Caco-2 (cell line): ENCODE results near the gene GABRB3. TPM values are rescaled to one million over a fixed set of nuclear protein-coding genes. Genes with fewer than 3 reads are reported as not detected.

ENCODE experiments used
- BruUV-seq: library from RNA; stranded (reverse); fragments of 400-500 nt; replicated peaks from 2 replicates; lab custom pipeline; 2021; lab: Mats Ljungman, UMichigan
- CTCF ChIA-PET: fragments of 300-600 bp; sonication (Branson Sonifier 250); formaldehyde crosslinking; loops from one replicate; lab custom pipeline; 2022; ENCODE audit warnings: antibody characterized with exemption; lab: Charles Lee
- POLR2A ChIA-PET: fragments of 300-600 bp; sonication (Branson Sonifier 250); formaldehyde crosslinking; loops from one replicate; lab custom pipeline; 2022; ENCODE audit warnings: antibody characterized with exemption; lab: Charles Lee
- DNase-seq, 2 experiments: peaks; one replicate each; pipeline versions ENCODE4 v3.0.0 to v3.0.0-alpha.2; 2020 to 2022
- H3K27me3 ChIP-seq: replicated peaks from 2 replicates; pipeline ENCODE4 v1.6.0; 2011; ENCODE audit warnings: low read length; ENCODE audit not compliant: control insufficient read depth, insufficient read depth
- H3K36me3 ChIP-seq: 2 replicates; pipeline ENCODE4 v1.5.1; 2011; ENCODE audit warnings: low read length; ENCODE audit not compliant: control insufficient read depth, insufficient read depth
- H3K4me1 ChIP-seq: fragments of 250-450 bp; sonication (Bioruptor Pico); 2 replicates; pipeline ENCODE4 v1.5.1; 2020; ENCODE audit warnings: mild to moderate bottlenecking
- H3K4me3 ChIP-seq: 2 replicates; pipeline ENCODE4 v1.5.1; 2011; ENCODE audit warnings: low read depth, mild to moderate bottlenecking, control low read depth, low read length
- H3K9me3 ChIP-seq: fragments of 250-450 bp; sonication (Bioruptor Pico); 2 replicates; pipeline ENCODE4 v1.5.1; 2020; ENCODE audit warnings: mild to moderate bottlenecking, moderate library complexity
- H3K27ac Mint-ChIP-seq: one replicate; pipeline ENCODE4 v1.8.0; 2022; ENCODE audit warnings: mixed read lengths; ENCODE audit not compliant: unreplicated experiment
- H3K27me3 Mint-ChIP-seq: one replicate; pipeline ENCODE4 v1.8.0; 2022; ENCODE audit warnings: mixed read lengths; ENCODE audit not compliant: insufficient read depth, unreplicated experiment
- H3K36me3 Mint-ChIP-seq: one replicate; pipeline ENCODE4 v1.8.0; 2022; ENCODE audit warnings: mild to moderate bottlenecking, mixed read lengths; ENCODE audit not compliant: insufficient read depth, unreplicated experiment
- H3K4me1 Mint-ChIP-seq: one replicate; pipeline ENCODE4 v1.8.0; 2022; ENCODE audit warnings: low read depth, mixed read lengths; ENCODE audit not compliant: unreplicated experiment
- H3K4me3 Mint-ChIP-seq: one replicate; pipeline ENCODE4 v1.8.0; 2022; ENCODE audit warnings: mild to moderate bottlenecking, moderate library complexity, mixed read lengths; ENCODE audit not compliant: unreplicated experiment
- H3K9me3 Mint-ChIP-seq: one replicate; pipeline ENCODE4 v1.8.0; 2022; ENCODE audit warnings: mixed read lengths; ENCODE audit not compliant: unreplicated experiment
- CTCF ChIP-seq, 2 experiments: fragments of 200-600 bp in 1 of 2; IDR thresholded peaks; 1 replicate in 1 of 2; 2 replicates in 1 of 2; pipeline versions ENCODE4 v1.5.1 to v1.8.0; 2011 to 2022; ENCODE audit warnings: antibody characterized with exemption in 1 of 2, control low read depth in 1 of 2, inconsistent platforms in 1 of 2, low read depth in 1 of 2, low read length in 1 of 2, mild to moderate bottlenecking in 1 of 2, moderate library complexity in 1 of 2; ENCODE audit not compliant: insufficient read depth in 1 of 2, severe bottlenecking in 1 of 2, unreplicated experiment in 1 of 2
- intact Hi-C: fragments of 100-400 bp; cut with micrococcal nuclease; formaldehyde crosslinking; loops from one replicate; pipeline ENCODE4 v1.10.0; 2022; ENCODE audit not compliant: unreplicated experiment
- total RNA-seq: library from RNA; stranded (reverse); gene quantifications from 2 replicates; pipeline ENCODE4 v1.2.3, GENCODE V29; 2022

The GABRB3 gene
- total RNA-seq, 1 experiment from 2014 or later = not detected

GRCh38 chr15:26804063-26804804 lies 31.4 kb upstream of the GABRB3 start:
- no peak for DNase-seq
- no peaks in the 10 kb centered on the region for H3K27me3 ChIP-seq
- no peaks in the 10 kb centered on the region for H3K4me1 Mint-ChIP-seq
- H3K27me3 Mint-ChIP-seq = peaks cover 5% of the 10 kb centered on the region
- H3K9me3 Mint-ChIP-seq = peaks cover 11% of the 10 kb centered on the region
- H3K36me3 Mint-ChIP-seq = no peaks in the 10 kb centered on the region
- no peaks in the 10 kb centered on the region for H3K9me3 ChIP-seq
- H3K27ac Mint-ChIP-seq = no peak overlapping the region
- no peak for TF ChIP-seq CTCF (IDR thresholded peaks at IDR 0.05; ENCODE audit: insufficient read depth in 1 of 2, low read depth in 1 of 2, low read length in 1 of 2, severe bottlenecking in 1 of 2, unreplicated experiment in 1 of 2)
- intact Hi-C loops = loop anchor here (10.0 kb wide), 1 partner anchor 61 kb away; the partner anchor contains the start of gene GABRA5
- H3K4me1 ChIP-seq = no peaks in the 10 kb centered on the region
- ChIA-PET CTCF (no interaction called here), POLR2A (no interaction called here)
- no peak overlapping the region for H3K4me3 ChIP-seq
- no TSS peak for BruUV-seq
- no peak overlapping the region for H3K4me3 Mint-ChIP-seq
- no peaks in the 10 kb centered on the region for H3K36me3 ChIP-seq

- DNase-seq = no peak
- no peaks in the 10 kb centered on the region for H3K27me3 ChIP-seq
- Mint-ChIP-seq H3K27me3 (peaks cover 2% of the 10 kb centered on the region), H3K36me3 (no peaks in the 10 kb centered on the region), H3K4me1 (no peaks in the 10 kb centered on the region), H3K27ac (no peak overlapping the region), H3K9me3 (peaks cover 37% of the 10 kb centered on the region), H3K4me3 (no peak overlapping the region)
- H3K4me1 ChIP-seq = no peaks in the 10 kb centered on the region
- POLR2A ChIA-PET = no interaction called here
- BruUV-seq = no TSS peak
- H3K36me3 ChIP-seq = no peaks in the 10 kb centered on the region
- H3K4me3 ChIP-seq = no peak overlapping the region
- peaks cover 5% of the 10 kb centered on the region; the same call in 1 of the 2 replicates for H3K9me3 ChIP-seq
- intact Hi-C loops = no loop called here
- no peak for TF ChIP-seq CTCF (IDR thresholded peaks at IDR 0.05; ENCODE audit: insufficient read depth in 1 of 2, low read depth in 1 of 2, low read length in 1 of 2, severe bottlenecking in 1 of 2, unreplicated experiment in 1 of 2)
- CTCF ChIA-PET = no interaction called here
These were observed 17.3 kb upstream of the GABRB3 start for GRCh38 chr15:26790118-26790517.

GRCh38 chr15:26781816-26782215 lies 8.9 kb upstream of the GABRB3 start:
- BruUV-seq = no TSS peak
- Mint-ChIP-seq H3K27ac (no peak overlapping the region), H3K4me3 (no peak overlapping the region), H3K27me3 (no peaks in the 10 kb centered on the region), H3K9me3 (no peaks in the 10 kb centered on the region), H3K4me1 (no peaks in the 10 kb centered on the region), H3K36me3 (no peaks in the 10 kb centered on the region)
- Histone ChIP-seq H3K36me3 (no peaks in the 10 kb centered on the region), H3K4me3 (no peak overlapping the region), H3K9me3 (peaks cover 3% of the 10 kb centered on the region; the same call in 1 of the 2 replicates), H3K27me3 (no peaks in the 10 kb centered on the region), H3K4me1 (no peaks in the 10 kb centered on the region)
- no peak for TF ChIP-seq CTCF (IDR thresholded peaks at IDR 0.05; ENCODE audit: insufficient read depth in 1 of 2, low read depth in 1 of 2, low read length in 1 of 2, severe bottlenecking in 1 of 2, unreplicated experiment in 1 of 2)
- ChIA-PET POLR2A (no interaction called here), CTCF (no interaction called here)
- intact Hi-C loops = no loop called here
- no peak for DNase-seq
